HG03175 (cell line): ENCODE results near the gene NR2C2.

Source experiments
- ATAC-seq: cut with Tn5 transposase; IDR thresholded peaks from one replicate; pipeline ENCODE4 v1.9.1; 2021; ENCODE audit warnings: mild to moderate bottlenecking, moderate library complexity; ENCODE audit not compliant: unreplicated experiment

Gene NR2C2

GRCh38 chr3:15060029-15060428 lies 112.6 kb downstream of the NR2C2 start:
- no peak for ATAC-seq

GRCh38 chr3:15063238-15063637 lies 115.9 kb downstream of the NR2C2 start:
- no peak for ATAC-seq

- ATAC-seq, result no peak
Measured at GRCh38 chr3:15063656-15064286, 116.4 kb downstream of the NR2C2 start.

DNA sequence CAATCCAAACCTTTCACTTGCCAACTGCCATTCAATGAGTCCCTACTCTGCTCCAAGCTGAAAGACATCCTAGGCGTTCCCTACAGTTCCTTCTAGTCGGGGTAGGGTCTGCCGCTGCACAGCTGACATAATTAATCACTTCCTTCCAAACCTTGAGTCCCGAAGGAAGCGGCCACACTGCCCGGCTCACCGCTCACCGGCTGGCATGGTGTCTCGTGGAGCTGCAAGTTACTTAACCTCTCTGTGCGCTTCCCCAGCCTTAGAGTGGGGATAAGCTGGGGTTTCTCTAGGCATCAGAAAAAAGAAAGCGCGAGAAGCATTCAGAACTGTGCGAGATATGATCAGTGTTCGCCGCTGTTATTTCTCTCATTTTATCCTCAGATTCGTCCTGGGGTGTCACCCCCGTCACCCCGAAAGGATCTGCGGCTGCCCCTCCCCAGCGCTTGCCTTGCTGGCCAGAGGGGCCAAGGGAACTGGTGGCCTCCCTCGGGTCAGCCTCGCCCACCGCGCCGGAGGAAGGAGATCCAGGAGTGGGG lies 117.0 kb downstream of the NR2C2 start:
- ATAC-seq, result peak; percentile 28

DNA sequence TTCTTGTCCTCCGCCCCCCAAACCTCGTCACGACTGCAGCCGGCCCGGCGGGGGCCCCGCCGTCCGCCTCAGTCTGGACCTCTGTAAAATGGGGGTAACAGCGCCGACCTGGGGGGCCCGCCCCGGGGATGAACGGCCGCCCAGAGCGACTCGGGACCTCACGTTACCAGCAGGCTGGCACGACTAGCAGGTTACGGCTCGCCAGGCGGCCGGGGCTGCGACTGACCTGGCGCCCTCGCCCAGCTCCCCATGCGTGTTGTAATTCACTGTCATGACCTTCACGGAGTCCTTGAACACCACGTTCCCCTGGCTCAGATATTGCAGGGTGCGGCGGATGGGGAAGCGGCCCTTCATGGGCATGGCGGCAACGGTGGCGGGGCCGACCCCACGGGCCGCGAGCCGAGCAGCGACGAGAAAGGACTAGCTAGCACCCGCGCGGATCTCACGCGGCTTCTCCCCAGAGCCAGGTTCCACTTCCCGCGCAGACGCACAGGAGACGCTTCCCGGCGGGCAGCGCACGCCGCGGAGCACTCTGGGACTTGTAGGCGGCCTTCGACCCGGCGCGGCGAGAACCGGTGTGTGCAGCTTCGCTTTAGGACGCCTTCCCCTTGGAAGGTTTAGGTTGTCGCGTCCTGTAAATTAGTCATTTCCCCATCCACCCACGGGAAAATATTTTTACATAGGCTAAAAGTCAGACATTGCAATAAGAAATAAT lies 117.6 kb downstream of the NR2C2 start, which contains the start of gene MRPS25:
Gene MRPS25 (minus strand): TSS at position 481 of the 715 bp plus-strand sequence. CDS start 121 bp downstream, at position 360.
- peak; percentile 96 for ATAC-seq

DNA sequence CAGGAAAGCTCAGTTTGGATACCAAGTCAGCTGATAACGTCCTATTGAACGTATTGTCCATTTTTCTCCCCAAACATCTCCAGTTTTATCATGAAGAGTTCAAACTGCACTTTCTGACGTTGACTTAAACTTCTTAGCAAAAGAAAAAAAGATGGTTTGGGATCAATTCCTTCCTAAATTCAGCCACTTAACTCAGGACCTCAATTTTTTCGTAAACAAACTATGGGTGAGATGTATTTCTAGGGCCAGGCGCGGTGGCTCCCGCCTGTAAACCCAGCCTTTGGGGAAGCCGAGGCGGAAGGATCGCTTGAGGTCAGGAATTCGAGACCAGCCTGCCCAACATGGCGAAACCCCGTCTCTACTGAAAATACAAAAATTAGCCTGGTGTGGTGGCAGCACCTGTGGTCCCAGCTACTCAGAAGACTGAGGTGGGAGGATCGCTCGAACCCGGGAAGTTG lies 118.2 kb downstream of the NR2C2 start:
- ATAC-seq, result no peak

DNA sequence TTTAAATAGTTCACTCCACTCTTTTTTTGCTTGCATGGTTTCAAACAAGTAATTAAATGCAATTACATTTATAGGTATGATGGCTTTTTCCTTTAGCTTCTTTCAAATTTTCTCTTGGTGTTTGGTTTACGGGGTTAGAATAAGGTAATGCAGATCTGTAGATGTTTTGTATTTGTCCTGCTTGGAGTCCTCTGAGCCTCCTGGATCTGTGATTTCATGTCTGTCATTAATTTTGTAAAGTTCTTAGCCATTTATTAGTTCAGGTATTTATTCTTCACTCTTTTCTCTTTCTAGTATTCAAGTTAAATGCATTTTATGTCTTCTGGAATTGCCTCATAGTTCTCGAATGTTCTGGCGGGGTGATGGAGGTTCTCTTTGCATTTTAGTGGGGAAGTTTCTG lies 119.1 kb downstream of the NR2C2 start:
- ATAC-seq, result no peak

- ATAC-seq, result no peak
Measured at GRCh38 chr3:15069441-15069840, 122.1 kb downstream of the NR2C2 start.

DNA sequence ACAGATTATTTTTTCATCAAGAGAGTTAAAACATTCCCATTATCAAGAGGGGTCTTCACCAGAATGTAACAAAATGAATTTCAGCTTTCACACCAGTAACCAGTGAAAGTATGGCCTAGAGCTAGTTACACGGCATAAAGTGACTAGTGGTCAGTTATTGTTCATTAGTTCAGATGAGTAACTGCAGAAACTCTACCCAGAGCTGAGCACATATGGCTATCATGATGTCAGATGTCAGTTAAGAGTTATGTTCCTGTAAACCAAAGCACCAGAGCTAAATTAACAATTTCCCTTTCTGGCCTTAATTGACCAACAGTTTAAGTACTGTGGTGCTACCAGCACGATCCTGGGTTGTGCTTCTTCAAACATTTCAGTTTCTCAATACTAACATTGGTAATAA lies 124.3 kb downstream of the NR2C2 start:
- no peak for ATAC-seq

GRCh38 chr3:15074500-15074899 lies 127.1 kb downstream of the NR2C2 start:
- no peak for ATAC-seq

DNA sequence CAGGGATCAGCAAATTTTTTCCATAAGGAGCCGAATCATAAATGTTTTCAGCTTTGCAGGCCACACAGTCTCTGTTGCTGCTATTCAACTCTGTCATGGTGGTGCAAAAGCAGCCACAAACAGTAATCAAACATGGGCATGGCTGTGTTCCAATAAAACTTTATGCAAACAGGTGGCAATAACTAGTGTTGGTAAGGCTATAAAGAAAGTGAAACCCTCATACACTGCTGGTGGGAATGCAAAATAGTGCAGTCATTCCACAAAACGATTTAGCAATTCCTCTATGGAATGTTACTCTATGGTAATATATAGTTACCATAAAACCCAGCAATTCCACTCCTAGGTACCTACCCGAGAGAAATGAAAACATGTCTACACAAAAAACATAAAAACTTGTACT lies 131.7 kb downstream of the NR2C2 start:
- no peak for ATAC-seq

DNA sequence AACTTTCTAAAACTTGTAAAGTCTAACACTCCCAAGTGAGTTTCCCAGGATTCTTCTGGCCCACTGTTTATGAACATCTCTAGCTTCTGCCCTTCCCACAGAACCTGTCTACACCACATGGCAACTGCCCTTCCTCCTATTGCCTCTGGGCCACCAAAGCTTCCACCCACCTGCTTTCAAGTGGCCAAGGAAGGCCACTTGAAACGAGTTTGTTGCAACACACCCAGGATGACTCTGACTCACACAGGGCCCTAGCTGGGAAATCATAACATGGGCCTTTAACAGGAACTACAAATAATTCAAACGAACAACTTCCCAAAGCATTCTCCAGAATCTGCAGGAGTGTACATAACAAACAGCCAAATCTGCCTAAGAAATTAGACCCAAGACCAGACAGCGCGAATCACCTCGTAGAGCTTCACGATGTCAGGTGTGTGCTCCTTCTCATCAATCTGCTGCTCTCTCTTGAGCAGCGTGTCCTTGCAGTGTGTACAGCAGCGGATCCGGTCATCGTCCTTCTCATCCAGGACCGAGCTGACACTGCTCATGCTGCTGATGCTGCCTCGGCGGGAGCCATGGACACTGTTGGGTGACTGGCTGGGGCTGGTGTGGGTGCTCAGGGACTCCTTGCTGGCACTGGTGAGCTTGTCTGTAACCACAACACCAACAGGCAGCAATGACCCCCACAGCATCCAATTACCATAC lies 134.7 kb downstream of the NR2C2 start:
- ATAC-seq, result no peak

- ATAC-seq, result no peak
Measured at GRCh38 chr3:15083252-15083651, 135.9 kb downstream of the NR2C2 start.

- ATAC-seq, result no peak
Measured at GRCh38 chr3:15086263-15086662, 138.9 kb downstream of the NR2C2 start.

GRCh38 chr3:15086699-15087098 lies 139.3 kb downstream of the NR2C2 start:
- ATAC-seq, result no peak

- ATAC-seq, result no peak
Measured at GRCh38 chr3:15089201-15089600, 141.8 kb downstream of the NR2C2 start.

DNA sequence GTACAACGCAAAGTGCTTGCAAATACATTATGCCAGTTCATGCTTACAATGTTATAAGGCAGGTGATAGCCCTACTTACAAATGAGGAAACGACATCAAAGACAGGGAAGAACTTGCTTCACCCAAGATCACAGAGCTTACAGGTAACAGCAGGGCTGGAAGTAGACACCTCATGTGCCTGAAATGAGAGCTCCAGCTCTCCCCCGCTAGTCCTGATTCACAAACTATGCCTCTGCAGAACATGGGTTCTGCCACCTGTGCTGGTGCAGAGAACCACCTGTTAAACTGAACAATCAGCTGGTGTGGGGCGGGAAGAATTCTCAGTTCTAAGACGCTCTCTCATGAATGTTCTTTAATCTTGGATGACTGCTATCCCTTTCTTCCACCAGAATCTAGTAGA lies 144.2 kb downstream of the NR2C2 start:
- ATAC-seq, result no peak

DNA sequence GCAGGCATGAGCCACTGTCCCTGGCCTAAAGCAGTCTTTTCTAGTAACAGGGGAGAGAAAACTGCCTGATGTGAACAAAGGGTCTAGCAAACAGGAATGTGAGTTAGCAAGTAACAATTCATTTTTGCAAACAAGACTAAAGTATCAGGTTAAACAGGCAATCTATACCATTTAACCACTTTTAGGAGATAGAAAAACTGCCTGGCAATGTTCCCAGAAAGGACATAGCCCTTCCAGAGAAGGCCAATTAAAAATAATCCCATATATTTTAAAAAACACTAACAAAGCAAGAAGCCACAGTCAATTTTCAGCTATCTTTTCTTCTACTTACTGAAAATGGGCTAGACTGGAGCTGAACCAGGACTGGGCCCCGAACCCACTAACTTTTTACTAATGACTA lies 145.3 kb downstream of the NR2C2 start:
- ATAC-seq, result no peak

- no peak for ATAC-seq
Measured at GRCh38 chr3:15094187-15094875, 146.9 kb downstream of the NR2C2 start.

GRCh38 chr3:15096046-15096445 lies 148.7 kb downstream of the NR2C2 start:
- no peak for ATAC-seq

DNA sequence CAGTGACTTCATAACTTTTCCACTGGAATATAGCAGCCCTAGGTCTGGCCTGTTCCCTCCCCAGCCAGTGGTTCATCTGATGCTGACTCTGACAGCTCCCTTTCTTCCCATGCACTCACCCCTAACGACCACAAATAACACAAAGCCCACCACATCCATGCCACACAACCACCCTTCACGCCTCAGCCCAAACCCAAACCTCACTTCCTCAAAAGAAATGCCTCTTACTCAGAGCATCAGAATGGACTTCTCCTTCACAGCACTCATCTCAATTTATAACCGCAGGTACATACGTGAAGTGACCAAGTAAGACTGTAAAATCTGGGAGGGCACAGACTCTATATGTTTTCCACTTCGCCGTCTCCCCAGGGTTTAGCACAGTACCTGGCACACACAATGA lies 150.5 kb downstream of the NR2C2 start:
- no peak for ATAC-seq
